PC-3 (cell line): ENCODE data around the gene ABCG8. TPM values are rescaled to one million over a fixed set of nuclear protein-coding genes. Genes with fewer than 3 reads are reported as not detected.

Source experiments
- ATAC-seq: fragments of 200-7000 bp; cut with Tn5 transposase; 2 replicates; pipeline ENCODE4 v1.9.1; 2020; ENCODE audit warnings: mild to moderate bottlenecking, moderate library complexity
- BruUV-seq: library from RNA; stranded (reverse); fragments of 400-500 nt; replicated peaks from 2 replicates; lab custom pipeline; 2021; lab: Mats Ljungman, UMichigan
- CTCF ChIA-PET: fragments of 300-600 bp; sonication (Branson Sonifier 250); formaldehyde crosslinking; loops from one replicate; lab custom pipeline; 2022; ENCODE audit warnings: antibody characterized with exemption; lab: Charles Lee
- POLR2A ChIA-PET: fragments of 300-600 bp; sonication (Branson Sonifier 250); formaldehyde crosslinking; loops from one replicate; lab custom pipeline; 2022; ENCODE audit warnings: antibody characterized with exemption; ENCODE audit not compliant: unreplicated experiment; lab: Charles Lee
- DNase-seq: peaks from one replicate; pipeline ENCODE4 v3.0.0-alpha.2; 2015
- H2AFZ ChIP-seq: fragments of 300-600 bp; sonication (generic); 2 replicates; pipeline ENCODE4 v1.6.0; 2016; ENCODE audit warnings: antibody characterized with exemption, low read length
- H3F3A ChIP-seq: fragments of 300-600 bp; sonication (generic); one replicate; pipeline ENCODE4 v1.6.0; 2017; ENCODE audit warnings: antibody characterized with exemption, low read length, control low read depth, mild to moderate bottlenecking; ENCODE audit not compliant: unreplicated experiment
- H3K27ac ChIP-seq: fragments of 300-600 bp; sonication (generic); 2 replicates; pipeline ENCODE4 v1.5.1; 2016; ENCODE audit warnings: mild to moderate bottlenecking, low read length
- H3K27me3 ChIP-seq: fragments of 300-600 bp; sonication (generic); 2 replicates; pipeline ENCODE4 v1.6.1; 2016; ENCODE audit warnings: low read length, mixed read lengths
- H3K36me3 ChIP-seq: fragments of 300-600 bp; sonication (generic); 2 replicates; pipeline ENCODE4 v1.6.1; 2016; ENCODE audit warnings: low read depth, mixed run types, low read length, mixed read lengths
- H3K4me1 ChIP-seq: fragments of 300-600 bp; sonication (generic); 2 replicates; pipeline ENCODE4 v1.5.1; 2016; ENCODE audit warnings: low read length; ENCODE audit not compliant: insufficient read depth
- H3K4me2 ChIP-seq: fragments of 300-600 bp; sonication (generic); 2 replicates; pipeline ENCODE4 v1.6.0; 2016; ENCODE audit warnings: low read length
- H3K4me3 ChIP-seq: fragments of 300-600 bp; sonication (generic); 2 replicates; pipeline ENCODE4 v1.5.1; 2016; ENCODE audit warnings: mild to moderate bottlenecking, low read length, mixed read lengths
- H3K79me2 ChIP-seq: fragments of 300-600 bp; sonication (generic); 2 replicates; pipeline ENCODE4 v1.6.1; 2017; ENCODE audit warnings: low read length, mixed read lengths
- H3K9ac ChIP-seq: fragments of 300-600 bp; sonication (generic); 2 replicates; pipeline ENCODE4 v1.6.0; 2016; ENCODE audit warnings: mild to moderate bottlenecking, low read length
- H3K9me2 ChIP-seq: fragments of 300-600 bp; sonication (generic); replicated peaks from 2 replicates; pipeline ENCODE4 v1.6.1; 2016; ENCODE audit warnings: mixed run types, low read length, mixed read lengths
- H3K9me3 ChIP-seq: fragments of 300-600 bp; sonication (generic); 2 replicates; pipeline ENCODE4 v1.6.1; 2016; ENCODE audit warnings: low read length, mixed read lengths
- H4K20me1 ChIP-seq: fragments of 300-600 bp; sonication (generic); 2 replicates; pipeline ENCODE4 v1.6.1; 2016; ENCODE audit warnings: low read length, mixed read lengths
- CTCF ChIP-seq: fragments of 300-600 bp; sonication (generic); conservative IDR thresholded peaks from 2 replicates; pipeline ENCODE4 v1.5.1; 2017; ENCODE audit warnings: antibody characterized with exemption, low read depth, mild to moderate bottlenecking, low read length
- EZH2 ChIP-seq: fragments of 300-600 bp; sonication (generic); IDR thresholded peaks from one replicate; pipeline ENCODE4 v1.6.1; 2017; ENCODE audit warnings: antibody characterized with exemption, mild to moderate bottlenecking, low read length; ENCODE audit not compliant: unreplicated experiment
- EZH2phosphoT487 ChIP-seq: fragments of 300-600 bp; sonication (generic); IDR thresholded peaks from 2 replicates; pipeline ENCODE4 v1.6.1; 2018; ENCODE audit warnings: mild to moderate bottlenecking, antibody characterized with exemption, low read length, borderline replicate concordance
- intact Hi-C: fragments of 100-400 bp; cut with micrococcal nuclease; formaldehyde crosslinking; loops from 2 replicates; pipeline ENCODE4 v1.9.0; 2023
- total RNA-seq: library from RNA; depleted of rRNA; stranded (reverse); fragments of >200 nt; gene quantifications from 2 replicates; pipeline ENCODE4 v1.2.3, GENCODE V29; 2014

ABCG8 gene
- total RNA-seq, 1 experiment from 2014 or later, result not detected

GRCh38 chr2:43899589-43899988 is 60.8 kb downstream of the ABCG8 start:
- TF ChIP-seq EZH2phosphoT487 (no peak), EZH2 (no peak), CTCF (no peak)
- no peak overlapping the region for H3K4me2 ChIP-seq
- no TSS peak for BruUV-seq
- intact Hi-C loops, result no loop called here
- no peaks in the 10 kb centered on the region for H3K4me1 ChIP-seq
- no peak for DNase-seq
- no peak overlapping the region for H3K4me3 ChIP-seq
- H3K36me3 ChIP-seq, result peaks cover 70% of the 10 kb centered on the region
- H2AFZ ChIP-seq, result no peak overlapping the region
- no peaks in the 10 kb centered on the region for H3K27me3 ChIP-seq
- H3K79me2 ChIP-seq, result no peaks in the 10 kb centered on the region
- POLR2A ChIA-PET, result no interaction called here
- CTCF ChIA-PET, result no interaction called here
- H3K27ac ChIP-seq, result no peak overlapping the region
- no peaks in the 10 kb centered on the region for H3K9me3 ChIP-seq
- no peak for ATAC-seq
- H3F3A ChIP-seq, result no peaks in the 10 kb centered on the region
- H4K20me1 ChIP-seq, result no peaks in the 10 kb centered on the region
- no peak overlapping the region for H3K9ac ChIP-seq
- no peaks in the 10 kb centered on the region for H3K9me2 ChIP-seq

- H3K79me2 ChIP-seq, result no peaks in the 10 kb centered on the region
- H3K9me2 ChIP-seq, result no peaks in the 10 kb centered on the region
- no peak overlapping the region for H3K9ac ChIP-seq
- H2AFZ ChIP-seq, result no peak overlapping the region
- ChIA-PET CTCF (no interaction called here), POLR2A (interaction anchor here (0.7 kb wide), 1 partner anchor 19 kb away, joined by 6 read pairs; no protein-coding TSS in a partner anchor)
- no peaks in the 10 kb centered on the region for H3F3A ChIP-seq
- TF ChIP-seq EZH2phosphoT487, result no peak
- no peak for TF ChIP-seq EZH2
- no peak for TF ChIP-seq CTCF
- no peaks in the 10 kb centered on the region for H3K9me3 ChIP-seq
- H3K27ac ChIP-seq, result no peak overlapping the region
- no peaks in the 10 kb centered on the region for H4K20me1 ChIP-seq
- intact Hi-C loops, result no loop called here
- ATAC-seq (no peak), DNase-seq (no peak)
- no peaks in the 10 kb centered on the region for H3K4me1 ChIP-seq
- H3K27me3 ChIP-seq, result no peaks in the 10 kb centered on the region
- H3K4me3 ChIP-seq, result no peak overlapping the region
- no peak overlapping the region for H3K4me2 ChIP-seq
- peaks cover 41% of the 10 kb centered on the region for H3K36me3 ChIP-seq
- BruUV-seq, result no TSS peak
These were observed 66.6 kb downstream of the ABCG8 start for GRCh38 chr2:43905371-43905803.

GRCh38 chr2:43905871-43906270 is 67.1 kb downstream of the ABCG8 start:
- no peaks in the 10 kb centered on the region for H3K27me3 ChIP-seq
- DNase-seq (no peak), ATAC-seq (no peak)
- no peaks in the 10 kb centered on the region for H3K9me3 ChIP-seq
- no peaks in the 10 kb centered on the region for H4K20me1 ChIP-seq
- H3K4me2 ChIP-seq, result no peak overlapping the region
- TF ChIP-seq EZH2 (no peak), CTCF (no peak)
- no peak overlapping the region for H3K27ac ChIP-seq
- H3K79me2 ChIP-seq, result no peaks in the 10 kb centered on the region
- intact Hi-C loops, result no loop called here
- H3F3A ChIP-seq, result no peaks in the 10 kb centered on the region
- H2AFZ ChIP-seq, result no peak overlapping the region
- H3K4me1 ChIP-seq, result no peaks in the 10 kb centered on the region
- H3K4me3 ChIP-seq, result no peak overlapping the region
- H3K9me2 ChIP-seq, result no peaks in the 10 kb centered on the region
- CTCF ChIA-PET, result no interaction called here
- no peak overlapping the region for H3K9ac ChIP-seq
- no TSS peak for BruUV-seq
- peaks cover 39% of the 10 kb centered on the region for H3K36me3 ChIP-seq
- POLR2A ChIA-PET, result no interaction called here
